Stimulated activated CD4-positive, alpha-beta T cell treated with anti-CD3 and anti-CD28 coated beads, Interleukin-4, amount 100 ng/mL, for 24 hours (primary cell): ENCODE results near the gene CYP27B1.

Experiments
- DNase-seq: peaks from one replicate; pipeline ENCODE4 v3.0.0-alpha.2; 2020

Gene CYP27B1

DNA sequence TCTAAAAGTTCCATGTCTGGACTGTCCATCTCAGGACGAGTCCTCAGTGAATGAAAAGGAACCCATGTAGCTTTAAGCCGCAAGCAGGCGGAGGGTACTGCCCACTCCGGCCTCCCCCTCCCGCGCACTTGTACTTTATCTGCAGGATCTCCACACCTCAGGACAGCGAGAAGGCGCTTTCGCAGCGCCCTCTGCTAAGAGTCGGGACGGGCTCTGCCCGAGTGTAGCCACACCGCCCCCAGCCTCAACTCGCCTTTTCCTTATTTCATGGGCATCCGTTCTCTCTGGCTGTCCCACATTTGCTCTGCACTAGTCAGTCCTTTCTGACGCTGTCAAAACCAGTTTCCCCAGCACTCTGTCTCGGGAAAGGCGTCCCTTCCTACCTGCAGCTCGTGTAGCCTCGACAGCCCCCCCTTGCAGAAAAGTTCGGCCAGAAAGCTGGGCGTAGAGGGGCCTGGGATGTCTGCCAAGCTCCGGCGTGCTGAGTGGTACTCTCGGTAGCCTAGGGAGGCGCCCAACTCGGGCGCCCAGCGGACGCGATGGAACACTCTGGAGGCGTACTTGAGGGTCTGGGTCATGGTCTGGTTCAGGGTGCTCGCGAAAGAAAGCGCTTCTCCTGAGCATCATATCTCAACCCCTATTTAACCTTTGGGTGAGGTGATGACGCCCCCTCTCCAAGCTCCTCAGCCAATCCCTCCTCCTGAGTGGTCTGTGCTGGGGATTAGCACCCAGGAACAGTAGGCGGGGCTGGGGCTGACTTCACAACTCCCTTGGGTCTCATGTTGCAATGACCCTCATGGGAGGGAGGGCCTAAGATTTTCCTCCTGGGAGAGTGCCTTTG lies at the start of gene CYP27B1:
Gene CYP27B1 (minus strand): TSS at position 615 of the 841 bp plus-strand sequence. CDS start 37 bp downstream, at position 578.
- DNase-seq = no peak

DNA sequence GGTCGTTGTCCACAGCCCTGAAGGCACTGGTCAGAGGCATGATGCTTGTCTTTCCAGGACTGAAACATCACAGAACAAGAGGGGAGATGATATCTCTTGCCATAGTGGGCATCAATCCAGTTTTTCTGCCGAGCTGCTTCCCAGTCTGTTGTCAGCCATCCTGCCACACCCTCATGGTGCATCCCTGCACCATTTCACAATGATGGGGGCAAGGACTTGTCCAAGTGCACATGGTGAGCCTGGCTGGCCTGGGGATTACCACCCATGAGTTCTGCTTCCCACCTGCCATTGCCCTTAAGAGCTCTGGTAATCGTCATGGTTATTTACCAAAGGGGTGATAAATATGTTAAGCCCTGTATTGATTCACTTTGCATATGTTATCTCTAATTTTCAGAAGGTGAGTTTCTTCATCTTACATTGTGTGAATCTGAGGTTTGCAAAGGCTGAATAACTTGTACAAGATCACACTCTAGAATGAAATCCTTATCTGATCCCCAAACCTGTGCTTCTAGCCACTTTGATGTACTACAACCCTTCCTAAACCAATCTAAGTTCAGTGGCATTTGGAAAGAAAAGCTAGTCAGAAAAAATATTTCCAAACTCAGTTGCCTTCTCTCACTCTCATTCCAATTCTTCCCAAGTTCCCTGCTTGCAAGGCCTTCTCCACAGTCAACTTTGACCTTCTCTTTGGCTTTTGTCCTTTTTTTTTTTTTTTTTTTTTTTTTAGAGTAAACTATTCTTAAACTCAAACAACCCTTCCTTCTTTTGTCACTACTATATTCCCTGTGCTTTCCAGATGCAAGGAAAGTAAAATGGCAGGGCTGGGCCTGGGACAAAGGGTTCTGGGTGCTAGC lies 49.4 kb upstream of the CYP27B1 start:
- DNase-seq = no peak

GRCh38 chr12:57815177-57816000 lies 48.5 kb upstream of the CYP27B1 start:
- no peak for DNase-seq

DNA sequence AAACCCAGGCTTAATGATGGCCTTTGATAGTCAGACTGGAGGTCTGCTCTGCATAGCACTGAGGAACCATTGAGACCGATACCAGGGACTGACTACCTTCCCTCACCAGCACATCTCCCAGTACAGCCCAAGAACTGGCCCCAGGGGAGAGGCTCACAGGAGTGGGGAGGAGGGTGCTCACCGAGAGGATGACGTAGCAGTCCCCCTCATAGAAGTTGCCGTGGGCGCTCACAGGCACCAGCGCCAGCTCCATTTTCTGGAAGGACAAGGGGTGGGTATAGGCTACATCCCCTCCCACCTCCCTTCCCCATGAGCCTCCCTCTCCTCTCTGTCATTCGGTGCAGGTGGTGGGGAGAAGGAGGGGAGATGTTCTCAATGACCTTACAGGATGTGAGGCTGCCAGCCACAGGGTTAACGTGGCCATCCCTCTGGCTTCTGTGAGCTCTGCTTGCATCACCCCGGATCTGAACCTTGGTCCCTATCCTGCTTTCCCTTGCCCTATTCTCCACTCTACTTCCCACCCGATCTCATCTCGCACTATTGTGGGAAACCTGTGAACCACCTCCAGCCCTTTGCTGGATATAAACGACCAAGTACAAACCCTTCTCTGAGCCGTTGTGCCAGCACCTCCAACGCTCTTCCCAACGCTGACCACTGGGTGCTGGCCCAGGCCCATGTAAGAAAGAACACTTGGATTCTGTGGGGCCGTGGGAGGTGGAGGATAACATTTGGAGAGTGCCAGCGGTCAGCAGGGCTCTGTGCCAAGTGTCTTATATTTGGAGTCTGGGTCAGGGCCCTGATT lies 47.3 kb upstream of the CYP27B1 start:
- no peak for DNase-seq

- no peak for DNase-seq
These were observed 46.5 kb upstream of the CYP27B1 start for GRCh38 chr12:57813111-57813970.

- no peak for DNase-seq
These were observed 44.3 kb upstream of the CYP27B1 start for GRCh38 chr12:57811028-57811755.

- DNase-seq = no peak
These were observed 43.6 kb upstream of the CYP27B1 start for GRCh38 chr12:57810450-57810849.

- no peak for DNase-seq
These were observed 42.5 kb upstream of the CYP27B1 start for GRCh38 chr12:57809425-57809824.

GRCh38 chr12:57808351-57808750 lies 41.5 kb upstream of the CYP27B1 start:
- DNase-seq = no peak

DNA sequence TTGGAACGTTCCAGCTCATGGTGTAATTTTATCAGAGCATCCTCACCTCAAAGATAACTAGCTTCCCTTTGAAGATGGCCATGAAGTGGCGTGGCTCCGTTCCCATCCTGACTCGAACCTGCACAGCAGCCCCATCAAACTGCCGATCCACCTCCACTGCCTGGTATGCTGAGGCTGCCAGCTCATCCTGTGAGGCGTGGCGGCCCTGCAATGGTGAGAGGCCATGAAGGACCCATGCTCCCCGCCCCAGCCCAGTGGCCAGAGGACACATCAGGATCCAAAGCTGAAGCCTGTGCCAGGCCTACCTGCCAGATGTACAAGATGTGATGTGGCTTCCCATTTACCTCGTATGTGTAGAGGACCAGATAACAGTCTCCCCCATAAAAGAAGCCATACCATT lies 40.4 kb upstream of the CYP27B1 start:
- no peak for DNase-seq

DNA sequence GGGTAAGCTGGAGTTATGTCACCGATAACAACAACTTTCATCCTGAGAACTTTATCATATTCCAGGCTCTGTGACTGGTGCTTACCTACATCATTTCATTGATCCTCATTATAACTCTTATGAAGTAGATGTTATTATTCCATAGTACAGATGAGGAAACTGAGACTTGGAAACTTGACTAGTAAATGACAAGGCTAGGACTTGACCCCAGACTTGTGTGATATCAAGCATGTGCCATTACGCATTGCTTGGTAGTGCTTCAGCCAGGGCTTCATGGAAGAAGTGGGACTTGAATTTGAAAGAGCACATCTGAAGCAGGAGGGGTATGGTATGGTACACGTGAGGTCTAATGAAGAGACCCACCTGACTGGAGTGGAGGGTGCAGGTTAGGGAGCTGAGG lies 39.8 kb upstream of the CYP27B1 start:
- DNase-seq = no peak

DNA sequence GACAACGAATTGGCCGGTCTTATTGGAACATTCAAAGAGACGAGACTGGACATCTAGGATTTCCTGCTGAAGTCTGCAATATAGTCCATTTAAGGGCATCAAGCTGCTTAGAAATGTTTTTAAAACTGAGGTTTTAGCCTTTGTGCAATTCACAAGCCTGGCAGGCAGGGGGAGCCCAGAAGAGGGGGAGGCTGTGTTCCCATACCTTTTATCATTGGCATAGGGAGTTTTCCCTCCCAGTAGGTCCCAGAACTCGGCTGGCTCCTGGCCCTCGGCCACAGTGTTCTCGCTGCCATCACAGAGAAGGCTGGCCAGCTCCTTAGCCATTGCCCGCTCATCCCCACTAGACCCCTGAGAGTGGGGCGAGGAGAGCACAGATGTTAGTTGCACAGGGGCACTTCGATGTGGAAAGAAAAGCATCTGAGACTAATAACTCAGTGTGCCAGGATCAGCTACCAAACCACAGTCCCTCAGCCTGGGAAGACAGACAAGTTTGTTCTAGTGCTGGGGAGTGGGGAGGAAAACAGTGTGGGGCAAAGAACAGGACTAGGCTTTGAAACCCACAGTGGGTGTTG lies 36.5 kb upstream of the CYP27B1 start:
- DNase-seq = peak; percentile 23

GRCh38 chr12:57802607-57803006 lies 35.7 kb upstream of the CYP27B1 start:
- no peak for DNase-seq

DNA sequence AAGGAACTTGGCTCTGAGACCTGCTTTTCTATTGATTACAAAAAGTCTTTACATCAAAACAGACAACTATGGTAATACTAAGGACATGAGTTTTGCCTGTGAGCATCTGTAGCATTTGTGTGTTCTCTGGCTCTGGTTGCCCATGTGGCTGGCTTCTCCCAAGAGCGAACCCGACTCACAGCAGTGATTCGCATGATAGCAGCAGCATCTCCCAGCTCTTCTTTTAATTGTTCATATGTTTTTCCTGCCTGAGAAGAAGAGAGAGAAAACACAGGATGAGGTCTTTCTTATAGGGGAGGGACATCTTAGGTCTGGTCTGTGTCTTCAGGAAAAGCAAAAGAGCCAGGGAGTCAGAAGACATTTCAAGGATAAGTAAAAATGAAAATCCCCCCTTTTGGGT lies 34.1 kb upstream of the CYP27B1 start:
- DNase-seq = no peak

- DNase-seq = no peak
These were observed 31.1 kb upstream of the CYP27B1 start for GRCh38 chr12:57797933-57798332.

GRCh38 chr12:57796996-57797395 lies 30.1 kb upstream of the CYP27B1 start:
- DNase-seq = no peak

DNA sequence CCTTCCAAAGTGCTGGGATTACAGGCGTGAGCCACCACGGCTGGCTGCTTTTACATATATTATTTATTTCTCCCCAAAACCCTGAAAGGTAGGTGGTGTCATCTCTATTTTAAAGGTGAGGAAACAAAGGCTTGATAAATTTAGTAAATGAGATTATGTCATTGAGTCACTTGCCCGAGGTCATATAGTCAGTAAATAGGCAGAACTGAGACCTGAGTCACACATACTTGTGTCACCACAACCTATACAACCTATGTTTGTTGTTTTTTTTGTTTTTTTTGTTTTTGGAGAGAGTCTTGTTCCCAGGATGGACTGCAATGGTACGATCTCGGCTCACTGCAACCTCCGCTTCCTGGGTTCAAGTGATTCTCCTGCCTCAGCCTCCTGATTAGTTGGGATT lies 28.5 kb upstream of the CYP27B1 start:
- no peak for DNase-seq

- DNase-seq = no peak
These were observed 27.0 kb upstream of the CYP27B1 start for GRCh38 chr12:57793920-57794319.

GRCh38 chr12:57783861-57784260 lies 17.0 kb upstream of the CYP27B1 start:
- no peak for DNase-seq

GRCh38 chr12:57783466-57783801 lies 16.6 kb upstream of the CYP27B1 start:
- DNase-seq = no peak
